WTC11 (cell line): ENCODE results near the gene RUNX2.

Source experiments
- ATF2 ChIP-seq: sonication (generic); formaldehyde crosslinking; IDR thresholded peaks from 2 replicates; pipeline ENCODE4 v1.8.1; 2022; ENCODE audit warnings: low read depth, missing genetic modification reagents, borderline replicate concordance
- CTCF ChIP-seq: fragments of 200-600 bp; IDR thresholded peaks from 2 replicates; pipeline ENCODE4 v1.8.0; 2022; ENCODE audit warnings: antibody characterized with exemption
- E2F5 ChIP-seq: sonication (generic); formaldehyde crosslinking; IDR thresholded peaks from 2 replicates; pipeline ENCODE4 v1.8.1; 2022; ENCODE audit warnings: mild to moderate bottlenecking, moderate library complexity, missing genetic modification reagents
- GABPB1 ChIP-seq: sonication (generic); formaldehyde crosslinking; IDR thresholded peaks from 2 replicates; pipeline ENCODE4 v1.8.1; 2023; ENCODE audit warnings: mild to moderate bottlenecking, missing genetic modification reagents
- STAT6 ChIP-seq: sonication (generic); formaldehyde crosslinking; conservative IDR thresholded peaks from 2 replicates; pipeline ENCODE4 v1.8.1; 2023; ENCODE audit warnings: mild to moderate bottlenecking, low read depth, missing genetic modification reagents, moderate library complexity

GRCh38 chr6:45589367-45589766 lies 261.2 kb downstream of the RUNX2 start:
- TF ChIP-seq STAT6 (no peak), ATF2 (no peak), E2F5 (no peak), GABPB1 (no peak), CTCF (no peak)
